Measurements from ENCODE around the gene UBP1. TPM values are rescaled to one million over a fixed set of nuclear protein-coding genes. Genes with fewer than 3 reads are reported as not detected.
"Not testable (repeated sequence)": the region's sequence is repeated elsewhere in the genome, so short reads cannot be mapped to it uniquely, and the experiment has no call there.

Gene UBP1
- polyA plus RNA-seq, 1 donor from 2014 or later, result 9.3 TPM

GRCh38 chr3:33424606-33425452 is 15.4 kb downstream of the UBP1 start:
- Mint-ChIP-seq H3K27me3 (no peaks in the 10 kb centered on the region), H3K9me3 (no peaks in the 10 kb centered on the region), H3K4me3 (no peak overlapping the region), H3K27ac (no peak overlapping the region), H3K4me1 (peaks cover 27 to 37% (median 34%) of the 10 kb centered on the region in 3 donors), H3K36me3 (peaks cover 3% of the 10 kb centered on the region)

GRCh38 chr3:33420966-33421365 is 19.2 kb downstream of the UBP1 start:
- H3K4me3 Mint-ChIP-seq, result peak overlapping the region in 1 of 4 donors; percentile 66
- H3K36me3 Mint-ChIP-seq, result peaks cover 10% of the 10 kb centered on the region
- H3K4me1 Mint-ChIP-seq, result peaks cover 10 to 16% (median 14%) of the 10 kb centered on the region in 3 donors
- H3K9me3 Mint-ChIP-seq, result no peaks in the 10 kb centered on the region
- no peaks in the 10 kb centered on the region for H3K27me3 Mint-ChIP-seq
- peak overlapping the region in 1 of 3 donors; percentile 46 for H3K27ac Mint-ChIP-seq

- Mint-ChIP-seq H3K27me3 (no peaks in the 10 kb centered on the region), H3K36me3 (peaks cover 10% of the 10 kb centered on the region), H3K27ac (peak overlapping the region in 2 of 3 donors; percentile 46 to 52), H3K4me1 (peaks cover 10 to 16% (median 14%) of the 10 kb centered on the region in 3 donors), H3K4me3 (peak overlapping the region in 3 of 4 donors; percentile 2 to 32 (median 8)), H3K9me3 (no peaks in the 10 kb centered on the region)
These were observed 20.3 kb downstream of the UBP1 start for GRCh38 chr3:33419948-33420347.

GRCh38 chr3:33417066-33417673 is 23.0 kb downstream of the UBP1 start:
- Mint-ChIP-seq H3K4me1 (peaks cover 9 to 16% (median 11%) of the 10 kb centered on the region in 3 donors), H3K27ac (no peak overlapping the region), H3K36me3 (peaks cover 16% of the 10 kb centered on the region), H3K9me3 (no peaks in the 10 kb centered on the region), H3K27me3 (no peaks in the 10 kb centered on the region), H3K4me3 (no peak overlapping the region)

- not testable (repeated sequence) for H3K36me3 Mint-ChIP-seq, H3K9me3 Mint-ChIP-seq, H3K4me1 Mint-ChIP-seq, H3K27ac Mint-ChIP-seq, H3K27me3 Mint-ChIP-seq, H3K4me3 Mint-ChIP-seq
These were observed 29.4 kb downstream of the UBP1 start for GRCh38 chr3:33410816-33411215.

- Mint-ChIP-seq H3K27me3 (no peaks in the 10 kb centered on the region), H3K4me3 (no peak overlapping the region), H3K9me3 (no peaks in the 10 kb centered on the region)
These were observed 36.4 kb downstream of the UBP1 start for GRCh38 chr3:33403756-33404155.

GRCh38 chr3:33402936-33403335 is 37.3 kb downstream of the UBP1 start:
- H3K36me3 Mint-ChIP-seq, result peaks cover 12% of the 10 kb centered on the region
- no peaks in the 10 kb centered on the region for H3K27me3 Mint-ChIP-seq
- no peak overlapping the region for H3K4me3 Mint-ChIP-seq
- H3K4me1 Mint-ChIP-seq, result no peaks in the 10 kb centered on the region
- H3K27ac Mint-ChIP-seq, result no peak overlapping the region
- no peaks in the 10 kb centered on the region for H3K9me3 Mint-ChIP-seq

More at GRCh38 chr3:33403756-33404155, 36.4 kb downstream of the UBP1 start:
- Mint-ChIP-seq H3K36me3 (peaks cover 12% of the 10 kb centered on the region), H3K27ac (no peak overlapping the region), H3K4me1 (no peaks in the 10 kb centered on the region)

GRCh38 chr3:33401781-33402180 is 38.4 kb downstream of the UBP1 start:
- H3K4me3 Mint-ChIP-seq, result no peak overlapping the region
- H3K27ac Mint-ChIP-seq, result no peak overlapping the region
- H3K36me3 Mint-ChIP-seq, result peaks cover 15% of the 10 kb centered on the region
- H3K27me3 Mint-ChIP-seq, result no peaks in the 10 kb centered on the region
- H3K9me3 Mint-ChIP-seq, result no peaks in the 10 kb centered on the region
- no peaks in the 10 kb centered on the region for H3K4me1 Mint-ChIP-seq

GRCh38 chr3:33398410-33398809 is 41.8 kb downstream of the UBP1 start:
- H3K27me3 Mint-ChIP-seq, result no peaks in the 10 kb centered on the region
- no peak overlapping the region for H3K27ac Mint-ChIP-seq
- no peaks in the 10 kb centered on the region for H3K4me1 Mint-ChIP-seq
- no peak overlapping the region for H3K4me3 Mint-ChIP-seq
- peaks cover 14% of the 10 kb centered on the region for H3K36me3 Mint-ChIP-seq
- H3K9me3 Mint-ChIP-seq, result no peaks in the 10 kb centered on the region

GRCh38 chr3:33395900-33396299 is 44.3 kb downstream of the UBP1 start:
- no peak overlapping the region for H3K27ac Mint-ChIP-seq
- no peak overlapping the region for H3K4me3 Mint-ChIP-seq
- peaks cover 18% of the 10 kb centered on the region for H3K36me3 Mint-ChIP-seq
- H3K4me1 Mint-ChIP-seq, result peaks cover 0 to 3% (median 0%) of the 10 kb centered on the region in 3 donors
- no peaks in the 10 kb centered on the region for H3K9me3 Mint-ChIP-seq
- H3K27me3 Mint-ChIP-seq, result no peaks in the 10 kb centered on the region

- no peaks in the 10 kb centered on the region for H3K9me3 Mint-ChIP-seq
- peaks cover 17% of the 10 kb centered on the region for H3K36me3 Mint-ChIP-seq
- H3K4me1 Mint-ChIP-seq, result peaks cover 0 to 3% (median 0%) of the 10 kb centered on the region in 3 donors
- H3K27me3 Mint-ChIP-seq, result no peaks in the 10 kb centered on the region
- no peak overlapping the region for H3K4me3 Mint-ChIP-seq
- no peak overlapping the region for H3K27ac Mint-ChIP-seq
These were observed 45.7 kb downstream of the UBP1 start for GRCh38 chr3:33394403-33395054.

- H3K27me3 Mint-ChIP-seq, result no peaks in the 10 kb centered on the region
- H3K27ac Mint-ChIP-seq, result peak overlapping the region in 1 of 3 donors; percentile 1
These were observed 47.5 kb downstream of the UBP1 start for GRCh38 chr3:33392703-33393125.

GRCh38 chr3:33392144-33392543 is 48.1 kb downstream of the UBP1 start:
- H3K27ac Mint-ChIP-seq, result peak overlapping the region in 2 of 3 donors; percentile 1 to 40
- no peaks in the 10 kb centered on the region for H3K9me3 Mint-ChIP-seq
- peaks cover 19% of the 10 kb centered on the region for H3K36me3 Mint-ChIP-seq

More at GRCh38 chr3:33392703-33393125, 47.5 kb downstream of the UBP1 start:
- Mint-ChIP-seq H3K36me3 (peaks cover 17% of the 10 kb centered on the region), H3K4me1 (peaks cover 0 to 5% (median 3%) of the 10 kb centered on the region in 3 donors), H3K9me3 (no peaks in the 10 kb centered on the region), H3K4me3 (no peak overlapping the region)

GRCh38 chr3:33391255-33391995 is 48.8 kb downstream of the UBP1 start:
- H3K27me3 Mint-ChIP-seq, result no peaks in the 10 kb centered on the region
- H3K27ac Mint-ChIP-seq, result peak overlapping the region; percentile 4 to 40 (median 36)
- peaks cover 15% of the 10 kb centered on the region for H3K36me3 Mint-ChIP-seq
- H3K4me3 Mint-ChIP-seq, result no peak overlapping the region
- no peaks in the 10 kb centered on the region for H3K9me3 Mint-ChIP-seq
- peaks cover 0 to 5% (median 3%) of the 10 kb centered on the region in 3 donors for H3K4me1 Mint-ChIP-seq

More at GRCh38 chr3:33392144-33392543, 48.1 kb downstream of the UBP1 start:
- Mint-ChIP-seq H3K4me3 (no peak overlapping the region), H3K4me1 (peaks cover 0 to 5% (median 3%) of the 10 kb centered on the region in 3 donors), H3K27me3 (no peaks in the 10 kb centered on the region)
